Mucosa of stomach (tissue), 1 donor: ENCODE results near the gene RECK.
"Not testable (repeated sequence)": the region's sequence is repeated elsewhere in the genome, so short reads cannot be mapped to it uniquely, and the experiment has no call there.

Experiments used
- H3K27me3 ChIP-seq: one replicate; pipeline ENCODE4 v1.7.0; 2013; ENCODE audit warnings: mild to moderate bottlenecking, low read length; ENCODE audit not compliant: control insufficient read depth, insufficient read depth
- H3K36me3 ChIP-seq: one replicate; pipeline ENCODE4 v1.7.0; 2013; ENCODE audit warnings: low read length; ENCODE audit not compliant: control insufficient read depth, insufficient read depth
- H3K4me1 ChIP-seq: one replicate; pipeline ENCODE4 v1.7.0; 2013; ENCODE audit warnings: mild to moderate bottlenecking, low read length; ENCODE audit not compliant: control insufficient read depth, insufficient read depth
- H3K4me3 ChIP-seq: one replicate; pipeline ENCODE4 v1.7.0; 2013; ENCODE audit warnings: low read length
- H3K9ac ChIP-seq: one replicate; pipeline ENCODE4 v1.7.0; 2013; ENCODE audit warnings: mild to moderate bottlenecking, low read length, moderate library complexity
- H3K9me3 ChIP-seq: one replicate; pipeline ENCODE4 v1.7.0; 2013; ENCODE audit warnings: mild to moderate bottlenecking, low read length, moderate library complexity; ENCODE audit not compliant: control insufficient read depth
- donor health status: Pancreatic carcinoma.

RECK gene

DNA sequence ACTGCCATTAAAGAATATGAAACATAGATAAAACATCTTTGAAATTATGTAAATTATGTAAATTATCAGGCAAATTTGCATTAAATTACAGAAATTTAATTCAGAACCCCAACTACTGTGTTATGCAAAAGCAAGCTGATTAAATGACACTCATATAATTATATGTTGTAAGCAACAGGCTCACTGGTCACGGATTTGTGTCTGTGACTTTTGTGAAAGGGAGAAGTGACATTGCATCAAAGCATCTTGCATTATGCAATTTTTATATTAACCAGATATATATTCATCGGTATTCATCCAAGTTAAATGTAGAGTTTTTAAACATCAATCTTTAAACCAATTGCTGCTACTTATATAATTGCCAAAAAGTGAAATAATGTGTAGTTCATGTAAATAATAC lies 86.8 kb downstream of the RECK start:
- H3K36me3 ChIP-seq: no peaks in the 10 kb centered on the region
- no peaks in the 10 kb centered on the region for H3K9me3 ChIP-seq
- H3K9ac ChIP-seq: no peak overlapping the region
- no peak overlapping the region for H3K4me3 ChIP-seq
- H3K27me3 ChIP-seq: no peaks in the 10 kb centered on the region
- no peaks in the 10 kb centered on the region for H3K4me1 ChIP-seq

DNA sequence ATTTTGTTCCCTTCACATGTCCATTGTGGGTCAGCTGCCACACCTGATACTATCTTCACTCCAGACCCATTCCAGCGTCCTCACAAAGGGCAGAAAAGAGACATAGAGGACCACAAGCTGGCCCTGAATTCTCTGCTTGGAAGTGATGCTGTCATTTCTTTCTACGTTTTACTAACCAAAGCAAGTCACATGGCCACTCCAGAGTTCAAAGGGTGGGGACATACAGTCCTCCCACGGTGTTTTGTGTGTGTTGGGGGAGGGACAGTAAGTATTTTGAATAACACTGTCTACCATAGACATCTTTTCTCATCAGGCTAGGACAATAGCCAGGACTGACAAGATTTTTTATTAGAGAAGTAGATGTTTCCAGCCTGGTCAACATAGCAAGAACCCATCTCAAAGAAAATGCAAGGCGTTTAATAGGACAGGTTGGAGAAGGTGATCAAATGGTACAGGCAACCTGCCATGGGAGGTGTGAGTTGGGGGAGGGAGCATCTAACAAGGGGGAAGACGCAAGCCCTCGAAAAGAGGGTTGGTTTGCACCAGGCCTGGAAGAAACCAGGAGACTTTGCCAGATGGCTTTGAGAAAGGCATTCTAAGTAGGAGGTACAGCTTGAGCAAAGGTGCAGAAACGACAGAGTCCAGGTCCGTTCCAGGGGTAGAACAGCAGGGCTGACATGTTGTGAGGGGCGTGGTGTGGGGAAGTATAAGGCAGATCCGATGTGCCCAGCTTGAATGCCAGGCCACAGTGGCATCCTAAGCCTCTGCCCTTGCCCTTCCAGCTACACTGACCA lies 88.5 kb downstream of the RECK start:
- H3K4me3 ChIP-seq: no peak overlapping the region
- H3K4me1 ChIP-seq: no peaks in the 10 kb centered on the region

DNA sequence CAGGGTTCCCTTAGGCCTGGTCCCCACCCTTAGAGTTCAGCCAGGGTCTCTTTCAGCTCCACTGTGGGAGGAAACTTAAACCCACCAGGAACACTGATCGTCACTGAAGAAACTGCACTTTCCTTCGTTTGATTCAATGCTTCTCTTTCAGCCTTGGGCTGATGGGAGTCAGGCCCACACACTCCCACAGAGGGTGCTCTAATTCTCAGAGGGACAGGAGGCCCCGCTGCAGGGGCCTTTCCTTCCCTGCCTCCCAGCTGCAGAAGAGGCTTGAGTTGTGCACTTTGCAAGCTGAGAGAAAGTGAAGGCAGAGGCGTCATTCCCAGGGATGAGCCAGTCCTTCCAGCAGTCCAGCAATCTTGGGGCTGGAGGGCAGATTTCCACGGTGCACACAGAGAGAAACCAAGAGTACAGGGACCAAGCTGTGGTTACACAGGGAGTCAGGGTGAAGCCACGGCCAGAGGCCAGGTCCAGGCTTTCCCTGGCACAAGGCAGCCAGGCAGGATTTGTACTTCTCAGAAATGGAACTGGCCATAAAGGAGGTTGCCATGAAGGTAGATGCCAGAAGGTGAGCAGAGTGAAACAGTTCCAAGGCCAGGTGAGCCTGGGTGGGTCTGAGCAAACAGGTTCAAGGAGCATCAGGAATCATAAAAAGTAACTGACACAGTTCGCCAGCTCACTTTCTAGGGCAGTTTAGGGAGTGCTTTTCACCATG lies 89.5 kb downstream of the RECK start:
- Histone ChIP-seq H3K27me3 (no peaks in the 10 kb centered on the region), H3K9me3 (no peaks in the 10 kb centered on the region), H3K36me3 (no peaks in the 10 kb centered on the region), H3K9ac (no peak overlapping the region), H3K4me1 (no peaks in the 10 kb centered on the region), H3K4me3 (no peak overlapping the region)

More for the DNA sequence above, 88.5 kb downstream of the RECK start:
- Histone ChIP-seq H3K36me3 (no peaks in the 10 kb centered on the region), H3K27me3 (no peaks in the 10 kb centered on the region), H3K9ac (no peak overlapping the region), H3K9me3 (no peaks in the 10 kb centered on the region)

DNA sequence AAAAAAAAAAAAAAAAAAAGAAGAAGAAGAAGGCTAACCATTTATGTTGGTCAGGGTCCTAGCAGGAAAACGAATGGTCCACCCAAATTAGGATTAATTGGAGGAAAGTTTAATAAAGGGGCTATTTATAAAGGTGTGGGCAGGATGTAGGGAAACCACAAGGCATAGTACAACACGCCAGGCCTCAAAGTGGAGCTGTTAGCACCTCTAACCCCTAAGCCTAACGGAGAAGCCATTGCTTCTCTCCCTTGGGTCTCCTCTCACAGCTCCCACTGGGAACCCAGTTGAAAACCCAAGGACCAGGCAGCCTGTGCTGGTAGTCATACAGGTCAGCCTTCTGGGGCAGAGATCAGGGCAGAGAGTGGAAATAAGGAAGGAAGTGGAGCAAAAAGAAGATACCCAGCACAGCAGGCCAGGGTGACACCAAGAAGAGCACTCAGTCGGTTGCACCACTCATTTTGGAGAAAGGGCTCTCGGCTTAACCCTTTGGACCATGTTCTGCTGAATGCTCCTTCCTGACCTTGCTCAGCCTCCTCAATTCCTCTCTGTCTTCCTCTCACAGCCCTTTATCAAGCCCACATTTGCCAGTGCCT lies 91.0 kb downstream of the RECK start:
- H3K4me3 ChIP-seq: no peak overlapping the region
- H3K9me3 ChIP-seq: no peaks in the 10 kb centered on the region
- H3K4me1 ChIP-seq: no peaks in the 10 kb centered on the region
- H3K9ac ChIP-seq: no peak overlapping the region
- no peaks in the 10 kb centered on the region for H3K36me3 ChIP-seq
- H3K27me3 ChIP-seq: no peaks in the 10 kb centered on the region

DNA sequence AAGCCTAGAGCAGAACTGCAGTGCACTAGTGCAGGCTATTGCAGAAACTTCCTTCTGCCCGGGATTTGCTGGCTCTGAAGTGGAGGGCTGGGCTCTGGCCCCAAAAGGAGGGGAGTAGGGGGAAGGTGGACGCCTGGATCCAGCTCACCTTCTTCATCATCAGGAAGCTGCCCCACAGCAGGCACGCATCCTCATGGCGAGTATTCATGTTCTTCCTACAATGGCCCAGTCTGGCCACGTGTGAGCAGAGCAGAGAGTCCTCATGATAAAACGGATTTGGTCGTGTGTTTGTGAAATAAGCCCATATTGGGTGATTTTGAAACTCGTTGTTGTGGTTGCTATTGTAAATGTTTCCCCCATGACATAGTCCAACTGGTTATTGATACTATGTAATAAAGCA lies 91.6 kb downstream of the RECK start:
- H3K4me1 ChIP-seq: no peaks in the 10 kb centered on the region
- no peaks in the 10 kb centered on the region for H3K9me3 ChIP-seq
- H3K36me3 ChIP-seq: no peaks in the 10 kb centered on the region
- no peak overlapping the region for H3K4me3 ChIP-seq
- H3K9ac ChIP-seq: no peak overlapping the region
- no peaks in the 10 kb centered on the region for H3K27me3 ChIP-seq

DNA sequence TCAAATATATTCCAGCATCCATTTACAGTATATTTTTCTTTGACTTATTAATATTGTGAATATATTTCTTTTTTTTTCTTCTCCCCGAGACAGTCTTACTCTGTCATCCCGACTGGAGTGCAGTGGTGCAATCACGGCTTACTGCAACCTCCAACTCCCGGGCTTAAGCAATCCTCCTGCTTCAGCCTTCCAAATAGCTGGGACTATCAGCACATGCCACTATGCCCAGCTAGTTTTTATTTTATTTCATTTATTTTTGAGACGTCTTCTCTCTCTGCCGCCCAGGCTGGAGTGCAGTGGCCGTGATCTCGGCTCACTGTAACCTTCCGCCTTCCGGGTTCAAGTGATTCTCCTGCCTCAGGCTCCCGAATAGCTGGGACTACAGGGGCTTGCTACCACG lies 92.4 kb downstream of the RECK start:
- H3K4me3 ChIP-seq: no peak overlapping the region

DNA sequence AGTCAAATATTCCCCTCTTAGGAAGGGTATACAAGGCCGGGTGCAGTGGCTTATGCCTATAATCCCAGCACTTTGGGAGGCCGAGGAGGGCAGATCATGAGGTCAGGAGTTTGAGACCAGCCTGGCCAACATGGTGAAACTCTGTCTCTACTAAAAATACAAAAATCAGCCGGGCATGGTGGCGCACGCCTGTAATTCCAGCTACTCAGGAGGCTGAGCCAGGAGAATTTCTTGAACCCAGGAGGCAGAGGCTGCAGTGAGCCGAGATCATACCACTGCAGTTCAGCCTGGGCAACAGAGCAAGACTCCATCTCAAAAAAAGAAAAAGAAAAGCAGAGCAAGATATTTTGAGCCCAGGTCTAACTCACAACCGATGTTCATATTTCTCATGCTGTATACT lies 95.0 kb downstream of the RECK start:
- H3K27me3 ChIP-seq: peaks cover 12% of the 10 kb centered on the region
- H3K9ac ChIP-seq, H3K36me3 ChIP-seq, H3K4me3 ChIP-seq, H3K4me1 ChIP-seq, H3K9me3 ChIP-seq: not testable (repeated sequence)

More for the DNA sequence above, 92.4 kb downstream of the RECK start:
- H3K9me3 ChIP-seq: no peaks in the 10 kb centered on the region
- H3K27me3 ChIP-seq: no peaks in the 10 kb centered on the region
- no peak overlapping the region for H3K9ac ChIP-seq
- no peaks in the 10 kb centered on the region for H3K4me1 ChIP-seq
- no peaks in the 10 kb centered on the region for H3K36me3 ChIP-seq

DNA sequence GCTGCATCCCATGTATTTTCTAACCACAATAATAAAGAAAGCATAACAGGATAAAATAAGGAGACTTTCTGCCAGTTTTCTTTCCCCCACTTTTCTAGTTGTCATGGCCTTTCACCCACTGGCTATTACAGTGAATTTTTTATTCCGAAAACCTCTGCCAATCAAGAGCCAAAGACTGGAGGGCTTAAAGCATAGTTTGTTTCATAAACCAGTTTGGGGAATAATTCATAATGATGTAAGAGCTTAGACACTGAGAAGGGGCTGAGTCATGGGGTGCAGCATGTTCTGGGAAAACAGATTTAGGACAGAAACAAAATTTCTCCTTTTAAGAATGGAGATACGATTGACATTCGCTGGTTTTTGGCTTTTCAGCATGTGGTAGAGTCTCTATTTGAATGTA lies 95.4 kb downstream of the RECK start:
- Histone ChIP-seq H3K4me3 (no peak overlapping the region), H3K9me3 (no peaks in the 10 kb centered on the region), H3K27me3 (peaks cover 16% of the 10 kb centered on the region), H3K9ac (no peak overlapping the region), H3K36me3 (no peaks in the 10 kb centered on the region), H3K4me1 (peaks cover 10% of the 10 kb centered on the region)

DNA sequence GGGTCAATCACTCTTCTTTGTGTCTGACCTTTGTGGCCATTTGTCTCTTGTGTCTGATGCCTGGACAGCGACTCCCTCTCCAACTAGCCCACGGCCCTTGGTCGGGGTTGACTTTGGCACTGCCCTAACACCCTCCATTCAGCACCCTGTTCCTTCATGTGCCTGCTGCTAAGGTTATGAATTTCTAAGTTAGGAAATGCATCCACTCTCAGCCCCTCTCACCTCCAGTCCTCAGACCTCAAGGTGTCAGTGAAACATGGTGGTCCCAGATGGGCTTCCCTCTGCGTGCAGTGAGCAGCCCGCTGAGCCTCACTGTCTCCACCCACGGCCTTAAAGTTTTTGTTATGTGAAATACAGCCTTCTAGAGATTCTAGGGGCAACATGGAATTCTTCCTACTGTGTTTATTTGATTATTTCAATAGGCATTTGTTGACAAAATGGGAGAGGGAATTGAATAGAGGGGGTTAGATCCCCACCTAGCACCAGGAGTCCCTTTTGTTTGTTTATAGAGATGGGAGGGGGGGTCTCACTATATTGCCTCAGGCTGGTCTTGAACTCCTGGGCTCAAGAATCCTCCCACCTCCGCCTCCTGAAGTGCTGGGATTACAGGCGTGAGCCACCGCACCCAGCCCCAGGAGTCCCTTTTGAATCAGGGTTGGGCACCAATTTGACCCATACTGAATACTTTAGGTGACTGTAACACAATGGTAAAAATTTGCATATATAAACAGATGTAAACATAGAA lies 98.2 kb downstream of the RECK start:
- Histone ChIP-seq H3K27me3 (peaks cover 21% of the 10 kb centered on the region), H3K4me1 (peaks cover 35% of the 10 kb centered on the region), H3K36me3 (no peaks in the 10 kb centered on the region), H3K9ac (no peak overlapping the region), H3K4me3 (no peak overlapping the region), H3K9me3 (no peaks in the 10 kb centered on the region)

DNA sequence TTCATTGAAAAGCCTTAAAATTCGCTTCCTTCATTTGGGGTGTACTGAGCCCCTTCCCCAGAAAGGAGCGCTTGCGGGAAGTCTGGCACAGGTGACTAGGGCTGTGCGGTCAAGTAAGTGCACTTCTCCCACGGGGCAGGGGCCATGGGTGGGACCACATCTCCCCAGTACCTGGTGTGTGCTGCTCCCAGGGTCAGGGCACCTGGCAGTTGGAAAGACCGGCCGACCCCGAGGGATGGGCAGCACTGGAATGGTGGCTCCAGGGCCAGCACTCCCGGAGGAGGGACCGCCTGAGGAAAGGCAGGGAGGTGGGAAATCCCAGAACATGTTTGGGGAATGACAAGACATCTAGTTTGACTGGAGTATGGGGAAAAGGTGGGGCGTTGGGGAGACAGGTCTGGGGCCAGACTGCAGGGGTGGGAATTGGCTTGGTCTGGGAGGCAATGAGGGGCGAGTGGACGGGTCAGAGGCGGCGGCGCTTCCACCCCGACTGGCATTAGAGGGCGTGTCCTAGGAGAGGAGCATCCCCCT lies 99.1 kb downstream of the RECK start:
- Histone ChIP-seq H3K4me1 (peaks cover 44% of the 10 kb centered on the region), H3K36me3 (no peaks in the 10 kb centered on the region), H3K27me3 (peaks cover 21% of the 10 kb centered on the region), H3K9me3 (no peaks in the 10 kb centered on the region), H3K9ac (peak overlapping the region; percentile 75), H3K4me3 (no peak overlapping the region)

DNA sequence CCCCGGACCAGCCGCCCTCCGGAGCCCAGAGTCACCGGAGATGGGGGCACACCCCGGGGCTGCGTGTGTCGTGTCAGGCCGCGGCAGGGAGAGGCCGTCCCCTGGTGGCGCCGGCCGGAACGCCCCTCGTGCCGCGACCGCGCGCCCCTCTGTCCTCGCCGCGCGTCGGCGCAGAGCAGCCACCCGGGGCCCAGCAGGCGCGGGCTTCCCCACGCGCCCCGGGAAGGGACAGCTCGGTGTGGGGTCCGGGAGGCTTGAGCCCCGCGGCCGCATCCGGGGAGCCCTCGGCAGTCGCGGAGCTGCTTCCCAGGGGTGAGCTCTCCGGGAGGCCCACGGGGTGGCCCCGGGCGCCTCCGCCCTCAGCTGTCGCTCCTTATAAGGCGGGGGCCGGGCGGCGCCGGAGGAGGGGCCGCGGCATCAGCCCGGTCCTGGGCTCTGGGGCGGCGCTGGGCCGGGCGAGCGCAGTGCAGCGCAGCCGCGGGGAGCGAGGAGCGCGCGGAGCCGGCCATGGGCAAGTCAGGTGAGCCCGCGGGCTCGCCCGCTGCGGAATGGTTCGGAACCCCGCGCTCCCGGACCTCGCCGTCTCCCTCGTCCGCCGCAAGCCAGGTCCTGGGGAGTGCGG lies 99.7 kb downstream of the RECK start, which contains the start of gene GLIPR2:
Gene GLIPR2 (plus strand): TSS at position 462 of the 622 bp plus-strand sequence. CDS start 46 bp downstream, at position 508.
- peaks cover 21% of the 10 kb centered on the region for H3K27me3 ChIP-seq
- no peaks in the 10 kb centered on the region for H3K36me3 ChIP-seq
- peak within 1 kb of the TSS; percentile 73 for H3K4me3 ChIP-seq
- peak within 1 kb of the TSS; percentile 75 for H3K9ac ChIP-seq
- H3K4me1 ChIP-seq: peaks cover 49% of the 10 kb centered on the region
- H3K9me3 ChIP-seq: no peaks in the 10 kb centered on the region
